CD4-positive, alpha-beta T cell (primary cell): ENCODE results near the gene IL17REL. TPM values are rescaled to one million over a fixed set of nuclear protein-coding genes. Genes with fewer than 3 reads are reported as not detected.

Experiments used
- ATAC-seq: fragments of 200-7000 bp; cut with Tn5 transposase; one replicate; pipeline ENCODE4 v1.10.0; 2022; ENCODE audit warnings: mild to moderate bottlenecking; ENCODE audit not compliant: poor library complexity
- CTCF ChIA-PET: fragments of 350-600 bp; sonication (Branson Sonifier 250); formaldehyde crosslinking; loops from one replicate; lab custom pipeline; 2021; ENCODE audit warnings: antibody characterized with exemption, inconsistent platforms; lab: Charles Lee
- POLR2A ChIA-PET: fragments of 350-600 bp; sonication (Branson Sonifier 250); formaldehyde crosslinking; loops from one replicate; lab custom pipeline; 2021; ENCODE audit warnings: antibody characterized with exemption, inconsistent platforms; lab: Charles Lee
- DNase-seq, 14 experiments: peaks; one replicate each; pipeline ENCODE4 v3.0.0-alpha.2; 2013 to 2020; ENCODE audit warnings: mixed read lengths in 2 of 14
- H3K27ac ChIP-seq, 2 donors: one replicate each; pipeline versions ENCODE4 v1.5.1 to v1.7.0; 2013; ENCODE audit warnings: low read length in 2 of 2, low read depth in 1 of 2, mild to moderate bottlenecking in 1 of 2
- H3K27me3 ChIP-seq, 2 experiments: 1 replicate in 1 of 2; 2 replicates in 1 of 2; pipeline versions ENCODE4 v1.6.1 to v1.7.0; 2013; ENCODE audit warnings: low read length in 2 of 2, control low read depth in 1 of 2, mild to moderate bottlenecking in 1 of 2, moderate library complexity in 1 of 2; ENCODE audit not compliant: insufficient read depth in 2 of 2, control insufficient read depth in 1 of 2
- H3K36me3 ChIP-seq: one replicate; pipeline ENCODE4 v1.6.1; 2013; ENCODE audit warnings: low read length, control low read depth; ENCODE audit not compliant: insufficient read depth
- H3K4me1 ChIP-seq: one replicate; pipeline ENCODE4 v1.6.1; 2013; ENCODE audit warnings: low read length, control low read depth; ENCODE audit not compliant: insufficient read depth
- H3K4me3 ChIP-seq: one replicate; pipeline ENCODE4 v1.5.1; 2013; ENCODE audit warnings: mild to moderate bottlenecking, low read length, moderate library complexity
- H3K9me3 ChIP-seq, 2 experiments: 1 replicate in 1 of 2; 2 replicates in 1 of 2; pipeline versions ENCODE4 v1.6.1 to v1.7.0; 2013; ENCODE audit warnings: low read length in 2 of 2, mild to moderate bottlenecking in 2 of 2, control low read depth in 1 of 2, moderate library complexity in 1 of 2; ENCODE audit not compliant: control insufficient read depth in 1 of 2, insufficient read depth in 1 of 2
- H3K27ac Mint-ChIP-seq: one replicate; pipeline ENCODE4 v1.8.0; 2020; ENCODE audit warnings: mixed read lengths
- H3K27me3 Mint-ChIP-seq: one replicate; pipeline ENCODE4 v1.8.0; 2021; ENCODE audit warnings: mixed read lengths
- H3K36me3 Mint-ChIP-seq: one replicate; pipeline ENCODE4 v1.8.0; 2021; ENCODE audit warnings: low read depth, mixed read lengths
- H3K4me1 Mint-ChIP-seq: one replicate; pipeline ENCODE4 v1.8.0; 2021; ENCODE audit warnings: low read depth, mixed read lengths
- H3K4me3 Mint-ChIP-seq: one replicate; pipeline ENCODE4 v1.8.0; 2020; ENCODE audit warnings: mild to moderate bottlenecking, mixed read lengths
- H3K9me3 Mint-ChIP-seq: one replicate; pipeline ENCODE4 v1.8.0; 2020; ENCODE audit warnings: mixed read lengths
- intact Hi-C, 2 experiments: fragments of 100-400 bp; cut with DNase I in 1 of 2; cut with micrococcal nuclease in 1 of 2; formaldehyde crosslinking; loops; one replicate each; pipeline versions ENCODE4 v1.15.1 to v1.9.0; 2023 to 2025; cut with DNase I, micrococcal nuclease
- total RNA-seq, 174 experiments: library from RNA in 2 of 174; stranded (reverse) in 2 of 174; gene quantifications; one replicate each; pipeline ENCODE4 v1.2.3 and lab custom pipeline; 2021 to 2026
- TF ChIP-seq, protein P1 (sequence below): fragments of 200-600 bp; IDR thresholded peaks from one replicate; pipeline ENCODE4 v1.8.0; 2022; ENCODE audit warnings: antibody characterized with exemption, mild to moderate bottlenecking

The IL17REL gene
- total RNA-seq, 2 experiments from 2014 or later, result not detected

DNA sequence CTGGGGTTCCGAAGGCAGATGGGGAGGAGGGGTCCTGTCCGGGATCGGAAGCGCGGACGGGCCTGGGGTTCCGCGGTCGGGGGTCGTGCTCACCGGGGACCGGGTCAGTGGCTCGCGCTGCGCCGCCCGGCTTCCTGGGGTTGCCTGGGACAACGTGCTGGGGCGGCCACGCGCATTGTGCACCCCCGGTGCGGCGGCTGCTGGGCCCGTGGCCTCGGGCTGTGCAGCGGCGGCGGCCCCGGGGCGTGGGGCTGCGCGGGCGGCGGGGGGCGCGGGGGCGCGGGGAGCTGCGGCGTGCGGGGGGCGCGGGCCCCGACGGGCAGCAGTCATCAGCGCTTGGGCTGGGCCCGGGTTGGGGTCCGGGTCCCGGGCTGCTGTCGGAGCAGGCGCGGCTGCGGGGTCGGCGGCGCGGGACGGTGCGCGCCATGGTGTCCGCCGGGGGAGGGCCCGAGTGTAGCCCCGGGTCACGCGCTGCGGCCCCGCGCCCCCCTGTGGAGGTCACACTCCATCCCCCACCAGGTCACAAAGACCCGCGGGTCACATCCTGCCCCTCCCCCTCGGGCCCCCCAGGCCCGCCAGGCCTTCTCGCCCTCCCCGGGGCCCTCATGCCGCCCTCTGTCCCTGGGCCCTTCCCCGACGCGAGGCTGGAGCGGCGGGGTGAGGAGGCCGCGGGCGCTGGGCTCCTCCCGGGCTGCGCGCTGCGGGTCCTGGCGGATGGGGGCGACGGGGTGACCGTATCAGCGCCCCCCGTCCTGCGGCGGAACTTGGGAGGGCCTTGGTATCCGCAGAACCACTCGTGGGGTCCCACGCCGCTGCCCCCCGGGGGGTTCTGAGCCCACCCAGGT lies 45.7 kb upstream of the IL17REL start, which contains the start of gene TTLL8:
TTLL8 (minus strand) TSS at position 238 of the 845 bp plus-strand sequence.
- ChIA-PET CTCF (no interaction called here), POLR2A (no interaction called here)
- no peak within 1 kb of the TSS for H3K4me3 ChIP-seq
- DNase-seq (peak in 1 of 14 experiments; percentile 21), ATAC-seq (peak; percentile 34)
- TF ChIP-seq, protein P1, sequence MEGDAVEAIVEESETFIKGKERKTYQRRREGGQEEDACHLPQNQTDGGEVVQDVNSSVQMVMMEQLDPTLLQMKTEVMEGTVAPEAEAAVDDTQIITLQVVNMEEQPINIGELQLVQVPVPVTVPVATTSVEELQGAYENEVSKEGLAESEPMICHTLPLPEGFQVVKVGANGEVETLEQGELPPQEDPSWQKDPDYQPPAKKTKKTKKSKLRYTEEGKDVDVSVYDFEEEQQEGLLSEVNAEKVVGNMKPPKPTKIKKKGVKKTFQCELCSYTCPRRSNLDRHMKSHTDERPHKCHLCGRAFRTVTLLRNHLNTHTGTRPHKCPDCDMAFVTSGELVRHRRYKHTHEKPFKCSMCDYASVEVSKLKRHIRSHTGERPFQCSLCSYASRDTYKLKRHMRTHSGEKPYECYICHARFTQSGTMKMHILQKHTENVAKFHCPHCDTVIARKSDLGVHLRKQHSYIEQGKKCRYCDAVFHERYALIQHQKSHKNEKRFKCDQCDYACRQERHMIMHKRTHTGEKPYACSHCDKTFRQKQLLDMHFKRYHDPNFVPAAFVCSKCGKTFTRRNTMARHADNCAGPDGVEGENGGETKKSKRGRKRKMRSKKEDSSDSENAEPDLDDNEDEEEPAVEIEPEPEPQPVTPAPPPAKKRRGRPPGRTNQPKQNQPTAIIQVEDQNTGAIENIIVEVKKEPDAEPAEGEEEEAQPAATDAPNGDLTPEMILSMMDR, result no peak
- no peaks in the 10 kb centered on the region for H3K36me3 ChIP-seq
- Mint-ChIP-seq H3K9me3 (no peaks in the 10 kb centered on the region), H3K4me1 (no peaks in the 10 kb centered on the region), H3K4me3 (no peak within 1 kb of the TSS), H3K27me3 (peaks cover 46% of the 10 kb centered on the region), H3K36me3 (no peaks in the 10 kb centered on the region), H3K27ac (no peak within 1 kb of the TSS)
- no peak within 1 kb of the TSS for H3K27ac ChIP-seq
- no peaks in the 10 kb centered on the region for H3K4me1 ChIP-seq
- peaks cover 0 to 12% of the 10 kb centered on the region in 2 experiments for H3K9me3 ChIP-seq
- peaks cover 27 to 36% of the 10 kb centered on the region in 2 experiments for H3K27me3 ChIP-seq
- intact Hi-C loops, result no loop called here

DNA sequence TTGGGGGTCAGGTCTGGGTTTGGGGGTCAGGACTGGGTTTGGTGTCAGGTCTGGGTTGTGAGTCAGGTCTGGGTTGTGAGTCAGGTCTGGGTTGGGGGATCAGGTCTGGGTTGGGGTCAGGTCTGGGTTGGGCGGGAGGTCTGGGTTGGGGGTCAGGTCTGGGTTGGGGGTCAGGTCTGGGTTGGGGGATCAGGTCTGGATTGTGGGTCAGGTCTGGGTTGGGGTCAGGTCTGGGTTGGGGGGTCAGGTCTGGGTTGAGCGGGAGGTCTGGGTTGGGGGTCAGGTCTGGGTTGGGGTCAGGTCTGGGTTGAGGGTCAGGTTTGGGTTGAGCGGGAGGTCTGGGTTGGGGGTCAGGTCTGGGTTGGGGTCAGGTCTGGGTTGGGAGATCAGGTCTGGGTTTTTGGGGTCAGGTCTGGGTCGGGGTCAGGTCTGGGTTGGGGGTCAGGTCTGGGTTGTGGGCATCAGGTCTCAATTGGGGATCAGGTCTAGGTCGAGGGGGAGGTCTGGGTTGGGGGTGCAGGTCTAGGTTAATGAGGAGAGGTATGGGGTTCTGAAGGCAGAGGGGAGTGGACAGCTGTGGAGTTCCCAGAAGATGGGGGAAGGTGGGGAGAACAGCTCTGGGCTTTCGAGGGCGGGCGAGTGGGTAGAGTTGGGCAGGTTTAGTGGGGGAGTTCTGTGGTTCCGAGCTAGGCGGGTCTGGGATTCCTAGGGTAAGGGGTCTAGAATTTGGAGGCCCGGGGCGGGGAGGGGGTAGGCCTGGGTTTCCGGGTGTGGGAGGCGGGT lies 44.9 kb upstream of the IL17REL start:
- no peak for DNase-seq
- Histone ChIP-seq H3K4me1 (no peaks in the 10 kb centered on the region), H3K27ac (no peak overlapping the region), H3K27me3 (peaks cover 27 to 36% of the 10 kb centered on the region in 2 experiments), H3K36me3 (no peaks in the 10 kb centered on the region), H3K4me3 (no peak overlapping the region), H3K9me3 (peaks cover 0 to 16% of the 10 kb centered on the region in 2 experiments)
- TF ChIP-seq, protein P1, result no peak
- H3K36me3 Mint-ChIP-seq, result no peaks in the 10 kb centered on the region
- no peak overlapping the region for H3K4me3 Mint-ChIP-seq
- H3K27me3 Mint-ChIP-seq, result peaks cover 46% of the 10 kb centered on the region
- ChIA-PET POLR2A (no interaction called here), CTCF (no interaction called here)
- no peaks in the 10 kb centered on the region for H3K9me3 Mint-ChIP-seq
- no peak for ATAC-seq
- no peaks in the 10 kb centered on the region for H3K4me1 Mint-ChIP-seq
- intact Hi-C loops, result no loop called here
- no peak overlapping the region for H3K27ac Mint-ChIP-seq

DNA sequence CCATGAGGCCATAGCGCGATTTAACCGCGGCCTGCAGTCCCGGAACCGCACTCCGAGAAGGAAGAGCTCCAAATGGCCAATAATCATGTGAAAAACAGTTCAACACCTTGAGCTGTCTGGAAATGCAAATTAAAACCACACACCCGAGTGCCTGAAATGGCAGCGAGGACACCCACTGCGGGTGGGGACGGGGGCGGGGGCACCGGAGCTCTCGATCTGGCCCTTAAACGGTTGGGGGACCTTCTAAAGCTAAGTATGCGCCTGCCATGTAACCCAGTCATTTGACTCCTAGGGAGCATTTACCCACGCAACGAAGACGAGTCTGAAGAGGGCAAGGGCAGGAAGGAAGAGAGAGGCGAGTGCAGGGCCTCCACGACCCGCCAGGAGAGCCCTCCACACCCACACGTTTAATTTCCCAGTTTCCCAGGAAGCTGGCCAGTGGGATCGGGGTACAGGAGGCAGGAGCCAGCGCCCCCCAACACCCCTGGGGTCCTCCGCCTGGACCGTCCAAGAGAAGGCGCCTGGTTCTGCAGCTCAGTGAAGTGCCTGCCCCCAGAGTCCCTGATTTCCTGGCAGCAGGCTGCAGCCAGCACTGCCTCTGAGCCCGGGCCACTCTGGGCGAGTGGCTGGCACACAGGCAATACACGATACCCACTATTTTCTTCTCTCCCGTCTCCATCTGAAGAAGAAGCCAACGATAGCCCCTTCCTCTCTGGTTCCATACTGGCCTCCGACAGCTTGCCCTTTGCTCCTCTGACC lies 43.8 kb upstream of the IL17REL start:
- H3K4me3 ChIP-seq, result no peak overlapping the region
- POLR2A ChIA-PET, result no interaction called here
- peaks cover 27 to 36% of the 10 kb centered on the region in 2 experiments for H3K27me3 ChIP-seq
- no peak for DNase-seq
- H3K4me3 Mint-ChIP-seq, result no peak overlapping the region
- no peak for ATAC-seq
- intact Hi-C loops, result no loop called here
- H3K9me3 Mint-ChIP-seq, result no peaks in the 10 kb centered on the region
- peaks cover 44% of the 10 kb centered on the region for H3K27me3 Mint-ChIP-seq
- H3K4me1 ChIP-seq, result no peaks in the 10 kb centered on the region
- H3K27ac ChIP-seq, result no peak overlapping the region
- H3K36me3 ChIP-seq, result no peaks in the 10 kb centered on the region
- no peaks in the 10 kb centered on the region for H3K36me3 Mint-ChIP-seq
- no peak overlapping the region for H3K27ac Mint-ChIP-seq
- no peaks in the 10 kb centered on the region for H3K4me1 Mint-ChIP-seq
- CTCF ChIA-PET, result interaction anchor here (1.0 kb wide), 1 partner anchor 12 kb away, joined by 4 read pairs; no protein-coding TSS in a partner anchor
- TF ChIP-seq, protein P1, result no peak
- peaks cover 0 to 21% of the 10 kb centered on the region in 2 experiments for H3K9me3 ChIP-seq
